Measurements from ENCODE around the gene METAP1D. TPM values are rescaled to one million over a fixed set of nuclear protein-coding genes. Genes with fewer than 3 reads are reported as not detected.
"Not testable (repeated sequence)": the region's sequence is repeated elsewhere in the genome, so short reads cannot be mapped to it uniquely, and the experiment has no call there.

The METAP1D gene
- polyA plus RNA-seq, 1 of the 3 experiments (the other 2 are of a cell fraction) = 10.3 TPM

- H3K27me3 ChIP-seq (ENCODE audit: insufficient read depth) = no peaks in the 10 kb centered on the region
- H3K4me3 ChIP-seq (ENCODE audit: low read depth in 2 of 2, low read length in 1 of 2) = no peak overlapping the region
- H3K4me2 ChIP-seq = no peak overlapping the region
- no peak overlapping the region for H2AFZ ChIP-seq (ENCODE audit: low read depth)
- no peaks in the 10 kb centered on the region for H3K9me2 ChIP-seq
- no peak overlapping the region for H3K27ac ChIP-seq (ENCODE audit: low read depth in 2 of 2, low read length in 1 of 2)
- peaks cover 4 to 49% of the 10 kb centered on the region in 2 experiments for H3K36me3 ChIP-seq (replicated peaks in 1 of 2; ENCODE audit: control insufficient read depth in 1 of 2, insufficient read depth in 2 of 2, low read length in 1 of 2)
- no peaks in the 10 kb centered on the region for H4K20me1 ChIP-seq (ENCODE audit: insufficient read depth)
- H3K9ac ChIP-seq = no peak overlapping the region
- WGBS (ENCODE audit: low lambda C conversion rate) = 97% methylated on average over 4 of the region's 4 CpGs
- DNase-seq = no peak
- H3K9me3 ChIP-seq = no peaks in the 10 kb centered on the region
- ChIA-PET CTCF (no interaction called here), POLR2A (no interaction called here)
- H3K79me2 ChIP-seq (ENCODE audit: insufficient read depth) = no peaks in the 10 kb centered on the region
- TF ChIP-seq NFIC (IDR thresholded peaks at IDR 0.05; ENCODE audit: borderline replicate concordance) = no peak
- TF ChIP-seq TCF12 (IDR thresholded peaks at IDR 0.05) = no peak
- TF ChIP-seq IRF3 (IDR thresholded peaks at IDR 0.05; ENCODE audit: low read depth, low read length) = no peak
- no peak for TF ChIP-seq EP300 (IDR thresholded peaks at IDR 0.05; ENCODE audit: borderline replicate concordance in 1 of 2, low read depth in 1 of 2, low read length in 1 of 2)
- no peak for TF ChIP-seq USF2 (IDR thresholded peaks at IDR 0.05; ENCODE audit: borderline replicate concordance, low read depth, low read length)
- no peak for TF ChIP-seq RCOR1 (IDR thresholded peaks at IDR 0.05; ENCODE audit: low read length)
- TF ChIP-seq FOXJ3 (CRISPR knock-in tag; IDR thresholded peaks at IDR 0.05) = no peak
- TF ChIP-seq TEAD4 (IDR thresholded peaks at IDR 0.05; ENCODE audit: borderline replicate concordance, insufficient read depth) = no peak
- TF ChIP-seq RAD21 (IDR thresholded peaks at IDR 0.05; ENCODE audit: low read length) = no peak
- TF ChIP-seq NRF1 (IDR thresholded peaks at IDR 0.05; ENCODE audit: low read depth, low read length) = no peak
- no peak for TF ChIP-seq REST (IDR thresholded peaks at IDR 0.05; ENCODE audit: low read depth, low read length)
- TF ChIP-seq ZBTB33 (IDR thresholded peaks at IDR 0.05; ENCODE audit: borderline replicate concordance, low read depth) = no peak
- TF ChIP-seq FOSL2 (IDR thresholded peaks at IDR 0.05; ENCODE audit: borderline replicate concordance, low read depth) = no peak
- no peak for TF ChIP-seq PBX3 (IDR thresholded peaks at IDR 0.05)
- TF ChIP-seq GATA2 (CRISPR knock-in tag; IDR thresholded peaks at IDR 0.05) = no peak
- TF ChIP-seq MEF2A (IDR thresholded peaks at IDR 0.05; ENCODE audit: borderline replicate concordance, low read depth) = no peak
- no peak for TF ChIP-seq TAF1 (IDR thresholded peaks at IDR 0.05; ENCODE audit: borderline replicate concordance, low read depth, low read length)
- no peaks in the 10 kb centered on the region for H3F3A ChIP-seq (replicated peaks; ENCODE audit: insufficient read depth)
- no peaks in the 10 kb centered on the region for H3K4me1 ChIP-seq (ENCODE audit: control insufficient read depth in 1 of 2, insufficient read depth in 2 of 2, low read depth in 1 of 2, low read length in 1 of 2)
These were observed 20.6 kb upstream of the METAP1D start for GRCh38 chr2:171979103-171979502.

- H3F3A ChIP-seq (replicated peaks; ENCODE audit: insufficient read depth); POLR2A ChIA-PET; H3K27me3 ChIP-seq (ENCODE audit: insufficient read depth); DNase-seq; H3K9me2 ChIP-seq; H3K4me1 ChIP-seq (ENCODE audit: control insufficient read depth in 1 of 2, insufficient read depth in 2 of 2, low read depth in 1 of 2, low read length in 1 of 2); H3K79me2 ChIP-seq (ENCODE audit: insufficient read depth); H3K9ac ChIP-seq; H2AFZ ChIP-seq (ENCODE audit: low read depth); H3K4me2 ChIP-seq; H4K20me1 ChIP-seq (ENCODE audit: insufficient read depth); H3K9me3 ChIP-seq; H3K27ac ChIP-seq (ENCODE audit: low read depth in 2 of 2, low read length in 1 of 2); CTCF ChIA-PET; H3K4me3 ChIP-seq (ENCODE audit: low read depth in 2 of 2, low read length in 1 of 2): not testable (repeated sequence)
- H3K36me3 ChIP-seq (replicated peaks in 1 of 2; ENCODE audit: control insufficient read depth in 1 of 2, insufficient read depth in 2 of 2, low read length in 1 of 2) = peaks cover 4 to 44% of the 10 kb centered on the region in 2 experiments
- WGBS (ENCODE audit: low lambda C conversion rate) = 94% methylated on average over 1 of the region's 1 CpG
These were observed 15.8 kb upstream of the METAP1D start for GRCh38 chr2:171983924-171984323.

Measured in SK-N-SH (cell line).